HG02798 (cell line): ENCODE data around the gene CIT.
"Not testable (repeated sequence)": the region's sequence is repeated elsewhere in the genome, so short reads cannot be mapped to it uniquely, and the experiment has no call there.

Source experiments
- ATAC-seq: cut with Tn5 transposase; IDR thresholded peaks from one replicate; pipeline ENCODE4 v1.9.1; 2021; ENCODE audit warnings: mild to moderate bottlenecking; ENCODE audit not compliant: unreplicated experiment, poor library complexity

The CIT gene

GRCh38 chr12:119876761-119877638 is at the start of gene CIT:
Gene CIT (minus strand): TSS chr12:119877320. CDS start chr12:119876168, 1,152 bp downstream.
- ATAC-seq, result peak; percentile 99

- no peak for ATAC-seq
Measured at GRCh38 chr12:119925269-119925668, 48.1 kb upstream of the CIT start.

- no peak for ATAC-seq
Measured at GRCh38 chr12:119920064-119920463, 42.9 kb upstream of the CIT start.

- no peak for ATAC-seq
Measured at GRCh38 chr12:119915894-119916510, 38.9 kb upstream of the CIT start.

- ATAC-seq, result no peak
Measured at GRCh38 chr12:119914666-119915065, 37.5 kb upstream of the CIT start.

- ATAC-seq, result no peak
Measured at GRCh38 chr12:119913536-119914330, 36.6 kb upstream of the CIT start.

GRCh38 chr12:119911182-119911581 is 34.1 kb upstream of the CIT start:
- ATAC-seq, result no peak

- ATAC-seq, result no peak
Measured at GRCh38 chr12:119910586-119910985, 33.5 kb upstream of the CIT start.

GRCh38 chr12:119902084-119902509 is 25.0 kb upstream of the CIT start:
- peak; percentile 69 for ATAC-seq

GRCh38 chr12:119901670-119902069 is 24.6 kb upstream of the CIT start:
- ATAC-seq, result no peak

- no peak for ATAC-seq
Measured at GRCh38 chr12:119894916-119895315, 17.8 kb upstream of the CIT start.

- not testable (repeated sequence) for ATAC-seq
Measured at GRCh38 chr12:119892611-119893010, 15.5 kb upstream of the CIT start.

- no peak for ATAC-seq
Measured at GRCh38 chr12:119885549-119885948, 8.4 kb upstream of the CIT start.

GRCh38 chr12:119883791-119884190 is 6.7 kb upstream of the CIT start:
- not testable (repeated sequence) for ATAC-seq

GRCh38 chr12:119883237-119883636 is 6.1 kb upstream of the CIT start:
- ATAC-seq, result no peak

GRCh38 chr12:119877639-119877948 is 474 bp upstream of the CIT start:
- no peak for ATAC-seq

GRCh38 chr12:119870457-119870856 is 6.7 kb downstream of the CIT start:
- no peak for ATAC-seq

- ATAC-seq, result no peak
Measured at GRCh38 chr12:119869720-119870119, 7.4 kb downstream of the CIT start.

- ATAC-seq, result no peak
Measured at GRCh38 chr12:119868992-119869391, 8.1 kb downstream of the CIT start.

GRCh38 chr12:119864591-119864990 is 12.5 kb downstream of the CIT start:
- ATAC-seq, result no peak

- ATAC-seq, result no peak
Measured at GRCh38 chr12:119859241-119859640, 17.9 kb downstream of the CIT start.
